AG04450 (cell line): ENCODE results near the gene COPA. TPM values are rescaled to one million over a fixed set of nuclear protein-coding genes. Genes with fewer than 3 reads are reported as not detected.
A peak's percentile ranks its signal among the peaks of the same experiment; 100 is the strongest.

ENCODE experiments used
- CTCF ChIA-PET: fragments of 300-600, 350-600 bp; formaldehyde crosslinking; extraction: SDS; loops from one replicate; lab custom pipeline; 2022; ENCODE audit warnings: antibody characterized with exemption, inconsistent platforms; lab: Charles Lee
- POLR2A ChIA-PET: fragments of 350-600 bp; formaldehyde crosslinking; extraction: SDS; loops from one replicate; lab custom pipeline; 2021; ENCODE audit warnings: antibody characterized with exemption, inconsistent platforms; lab: Yijun Ruan, JAX
- DNase-seq: peaks from one replicate; pipeline ENCODE4 v3.0.0-alpha.2; 2011; ENCODE audit warnings: low read depth, low spot score
- H3K27ac ChIP-seq: one replicate; pipeline ENCODE4 v1.5.1; 2012; ENCODE audit warnings: low read depth, low read length, control low read depth
- H3K27me3 ChIP-seq: one replicate; pipeline ENCODE4 v1.6.0; 2012; ENCODE audit warnings: low read length; ENCODE audit not compliant: control insufficient read depth, insufficient read depth
- H3K4me3 ChIP-seq: 2 replicates; pipeline ENCODE4 v1.5.1; 2011; ENCODE audit warnings: mild to moderate bottlenecking, low read depth, low read length, control low read depth
- H3K9me3 ChIP-seq: 2 replicates; pipeline ENCODE4 v1.5.1; 2012; ENCODE audit warnings: low read length; ENCODE audit not compliant: control insufficient read depth, insufficient read depth
- CTCF ChIP-seq: IDR thresholded peaks from 2 replicates; pipeline ENCODE4 v1.5.1; 2011; ENCODE audit warnings: low read depth, low read length, control low read depth, inconsistent platforms
- polyA plus RNA-seq: library from polyadenylated mRNA; depleted of rRNA; stranded (reverse); fragments of >200 nt; gene quantifications from 2 replicates; pipeline ENCODE4 v1.2.3, GENCODE V29; 2011

The COPA gene
- polyA plus RNA-seq, 1 experiment = 384 TPM

GRCh38 chr1:160308451-160309184, 34.4 kb downstream of the COPA start:
- Histone ChIP-seq H3K27ac (no peak overlapping the region), H3K9me3 (no peaks in the 10 kb centered on the region), H3K4me3 (no peak overlapping the region), H3K27me3 (no peaks in the 10 kb centered on the region)
- CTCF ChIA-PET = interaction anchor here (0.7 to 5.8 kb wide), 3 partner anchors 16 to 115 kb away, joined by 5 to 43 read pairs (median 5); no protein-coding TSS in a partner anchor
- POLR2A ChIA-PET = interaction anchor here (0.6 to 0.7 kb wide), 2 partner anchors 27 to 33 kb away, joined by 3 read pairs; no protein-coding TSS in a partner anchor
- DNase-seq = no peak
- no peak for TF ChIP-seq CTCF

GRCh38 chr1:160307118-160307791, 35.8 kb downstream of the COPA start:
- no peak for TF ChIP-seq CTCF
- no peaks in the 10 kb centered on the region for H3K9me3 ChIP-seq
- peak overlapping the region; percentile 25 for H3K27ac ChIP-seq
- no peak for DNase-seq
- CTCF ChIA-PET = interaction anchor here (1.5 to 5.8 kb wide), 3 partner anchors 15 to 114 kb away, joined by 4 to 43 read pairs (median 5); no protein-coding TSS in a partner anchor
- POLR2A ChIA-PET = no interaction called here
- H3K27me3 ChIP-seq = no peaks in the 10 kb centered on the region
- H3K4me3 ChIP-seq = no peak overlapping the region

DNA sequence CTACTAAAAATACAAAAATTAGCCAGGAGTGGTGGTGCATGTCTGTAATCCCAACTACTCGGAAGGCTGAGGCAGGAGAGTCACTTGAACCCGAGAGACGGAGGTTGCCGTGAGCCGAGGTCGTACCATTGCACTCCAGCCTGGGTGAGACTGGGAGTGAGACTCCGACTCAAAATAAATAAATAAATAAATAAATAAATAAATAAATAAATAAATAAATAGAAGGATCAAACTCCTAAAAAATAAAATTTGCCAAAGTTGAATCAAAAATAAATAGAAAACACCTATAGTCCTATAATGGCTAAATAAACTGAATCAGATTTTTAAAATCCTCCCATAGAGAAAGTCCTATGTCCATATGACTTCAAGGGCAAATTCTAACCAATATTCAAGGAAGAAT, 42.9 kb downstream of the COPA start:
- TF ChIP-seq CTCF = no peak
- Histone ChIP-seq H3K27ac (no peak overlapping the region), H3K9me3 (no peaks in the 10 kb centered on the region), H3K27me3 (no peaks in the 10 kb centered on the region), H3K4me3 (no peak overlapping the region)
- CTCF ChIA-PET = interaction anchor here (5.1 kb wide), 1 partner anchor 8 kb away, joined by 60 read pairs; no protein-coding TSS in a partner anchor
- POLR2A ChIA-PET = no interaction called here
- no peak for DNase-seq

DNA sequence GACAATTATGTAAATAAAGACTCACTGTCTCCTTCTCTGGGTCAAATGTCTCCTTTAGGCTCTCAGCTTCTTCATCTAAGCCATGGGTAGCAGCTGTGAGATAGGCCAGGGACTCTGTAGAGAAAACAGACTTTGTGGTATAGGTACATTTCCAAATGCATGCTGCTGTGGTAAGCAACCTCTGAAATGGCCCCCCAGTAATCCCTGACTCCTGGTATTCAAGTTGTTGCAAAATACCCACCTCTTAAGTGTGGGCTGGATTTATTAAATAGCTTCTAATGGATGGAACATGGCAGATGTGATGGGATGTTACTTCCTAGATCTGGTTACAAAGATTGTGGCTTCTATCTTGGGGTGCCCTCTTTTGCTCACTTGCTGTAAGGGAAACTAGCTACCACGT, 47.0 kb downstream of the COPA start:
- CTCF ChIA-PET = interaction anchor here (11.5 kb wide), 1 partner anchor 105 kb away, joined by 175 read pairs; the partner anchor contains the start of gene CASQ1
- no peak for TF ChIP-seq CTCF
- POLR2A ChIA-PET = no interaction called here

More for the DNA sequence above, 47.0 kb downstream of the COPA start:
- Histone ChIP-seq H3K27ac (no peak overlapping the region), H3K4me3 (no peak overlapping the region), H3K9me3 (no peaks in the 10 kb centered on the region), H3K27me3 (no peaks in the 10 kb centered on the region)
- DNase-seq = no peak
